ENCODE results near the gene WNT3A. TPM values are rescaled to one million over a fixed set of nuclear protein-coding genes. Genes with fewer than 3 reads are reported as not detected.

WNT3A gene
- total and polyA plus RNA-seq, 2 of the 4 experiments (the other 2 are of a cell fraction) = not detected

DNA sequence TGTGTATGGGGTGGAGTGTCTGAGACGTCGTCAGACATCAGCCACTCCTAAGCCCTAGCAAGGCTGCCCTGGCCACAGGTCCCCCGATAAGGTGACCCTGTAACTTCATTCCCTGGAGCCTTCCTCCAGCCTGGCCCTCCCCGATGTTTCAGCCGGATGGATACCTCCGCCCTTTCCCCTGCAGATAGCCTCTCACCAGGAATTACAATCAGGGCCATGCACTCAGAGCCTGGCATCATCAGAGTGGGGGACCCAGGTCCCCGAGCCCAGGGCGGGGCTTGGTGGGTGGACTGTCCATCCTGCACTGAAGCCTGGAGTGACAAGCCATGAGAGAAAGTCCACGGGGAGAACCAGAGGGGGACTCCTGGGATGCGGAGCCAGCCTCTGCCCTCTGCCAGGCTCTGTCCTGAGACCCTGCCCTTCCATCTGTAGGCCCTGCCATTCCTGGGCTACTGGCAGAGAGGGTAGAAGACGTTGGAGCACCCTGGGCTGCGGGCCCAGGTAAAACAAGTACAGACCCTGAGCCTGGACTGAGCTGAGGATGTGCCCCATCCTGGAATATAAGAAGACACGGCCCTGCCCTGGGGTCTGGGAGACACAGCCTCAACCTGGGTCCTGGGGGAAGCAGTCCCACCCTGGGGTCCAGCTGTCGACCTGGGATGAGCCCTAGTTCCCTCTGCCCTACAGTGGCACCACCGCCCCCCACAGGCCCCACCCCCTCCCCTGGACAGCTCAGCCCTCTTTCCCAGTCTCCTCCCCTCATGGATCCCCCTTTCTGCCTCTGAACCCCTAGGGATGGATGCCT is 58.9 kb downstream of the WNT3A start (continued):
- no peak for TF ChIP-seq SMC3 (IDR thresholded peaks at IDR 0.05; ENCODE audit: low read depth, low read length)

- H3K27me3 ChIP-seq (ENCODE audit: control insufficient read depth, insufficient read depth, low read length) = peaks cover 45% of the 10 kb centered on the region
- H2BK15ac ChIP-seq (ENCODE audit: low read depth, low read length) = no peak overlapping the region
- H3K4ac ChIP-seq (ENCODE audit: low read depth, low read length) = no peak overlapping the region
- no peak overlapping the region for H3K18ac ChIP-seq (ENCODE audit: low read depth, low read length)
- H2AK5ac ChIP-seq (ENCODE audit: low read depth, low read length) = no peak overlapping the region
- no peak overlapping the region for H2AFZ ChIP-seq (replicated peaks; ENCODE audit: low read length, poor library complexity)
- dilution Hi-C loops (cut with HindIII; ENCODE audit: low sequenced_read_pairs, unreplicated experiment) = no loop called here
- intact Hi-C loops (cut with micrococcal nuclease) = no loop called here
- no peaks in the 10 kb centered on the region for H3K79me1 ChIP-seq (ENCODE audit: low read depth in 1 of 2, low read length in 2 of 2)
- no peak overlapping the region for H2BK5ac ChIP-seq (ENCODE audit: low read depth, low read length, poor library complexity, severe bottlenecking)
- ChIA-PET POLR2A (ENCODE audit: unreplicated experiment) (interaction anchor here (0.6 kb wide), 2 partner anchors 16 to 178 kb away, joined by 3 read pairs; no protein-coding TSS in a partner anchor), CTCF (no interaction called here)
- no peak overlapping the region for H4K91ac ChIP-seq (ENCODE audit: insufficient read depth, low read depth, low read length)
- no peak overlapping the region for H2AK9ac ChIP-seq (replicated peaks; ENCODE audit: low read depth, low read length, poor library complexity)
- H4K8ac ChIP-seq (ENCODE audit: low read depth in 2 of 2, low read length in 2 of 2) = no peak overlapping the region
- DNase-seq (no peak), ATAC-seq (ENCODE audit: low read depth) (no peak)
- 46% methylated on average over 2 of the region's 4 CpGs; no CpG with 5 or more reads in 1 of the 2 experiments for WGBS, 2 experiments (ENCODE audit: extremely low coverage in 2 of 2, insufficient read length in 1 of 2)
- TF ChIP-seq CTCF (conservative IDR thresholded peaks at IDR 0.05; ENCODE audit: low read depth, low read length) (no peak), MAZ (IDR thresholded peaks at IDR 0.05; ENCODE audit: borderline replicate concordance, low read depth, low read length) (no peak), RCOR1 (IDR thresholded peaks at IDR 0.05; ENCODE audit: insufficient replicate concordance, low read length) (no peak)
- no peak overlapping the region for H3K14ac ChIP-seq (replicated peaks; ENCODE audit: low read depth, low read length)
- no peak overlapping the region for H4K5ac ChIP-seq (ENCODE audit: low read depth, low read length)
- H3K9me1 ChIP-seq (ENCODE audit: insufficient read depth, low read length) = no peaks in the 10 kb centered on the region
- in situ Hi-C loops (cut with MboI; ENCODE audit: low sequenced_read_pairs) = no loop called here
- no peak overlapping the region for H2BK120ac ChIP-seq (ENCODE audit: low read depth, low read length)
- no peak overlapping the region for H3K23ac ChIP-seq (ENCODE audit: low read depth, low read length)
- H3K36me3 ChIP-seq (ENCODE audit: control insufficient read depth, insufficient read depth, low read length) = no peaks in the 10 kb centered on the region
- H3K56ac ChIP-seq (ENCODE audit: extremely low read depth, insufficient read depth, low read length) = no peak overlapping the region
- H3K4me2 ChIP-seq (ENCODE audit: low read depth, low read length) = no peak overlapping the region
- no peak overlapping the region for H3K9ac ChIP-seq (ENCODE audit: low read depth, low read length)
- no peak overlapping the region for H2BK20ac ChIP-seq (ENCODE audit: low read depth, low read length)
- H3K9me3 ChIP-seq (ENCODE audit: control insufficient read depth, insufficient read depth, low read length) = no peaks in the 10 kb centered on the region
- H3K4me3 ChIP-seq (ENCODE audit: insufficient read depth, low read depth, low read length) = no peak overlapping the region
- no peak overlapping the region for H3K27ac ChIP-seq (ENCODE audit: insufficient read depth, low read length)
- H4K20me1 ChIP-seq (ENCODE audit: insufficient read depth, low read length) = no peaks in the 10 kb centered on the region
- H3K4me1 ChIP-seq (ENCODE audit: control insufficient read depth, insufficient read depth, low read length) = no peaks in the 10 kb centered on the region
- BruUV-seq (replicated peaks) = no TSS peak
These were observed 59.6 kb downstream of the WNT3A start for GRCh38 chr1:228066416-228066815.
